Gastrocnemius medialis (tissue), 4 donors: Measurements from ENCODE around the gene KLHL35. TPM values are rescaled to one million over a fixed set of nuclear protein-coding genes. Genes with fewer than 3 reads are reported as not detected.

Experiments
- ATAC-seq, 2 donors: fragments of 150-250 bp; one replicate each; pipeline ENCODE4 v1.9.1; 2016
- DNase-seq, 2 donors: peaks; one replicate each; pipeline ENCODE4 v3.0.0-alpha.2; 2019
- H3K27ac ChIP-seq, 4 donors: fragments of 200-600 bp; sonication (generic); 1 replicate in 1 of 4; 2 replicates in 3 of 4; pipeline ENCODE4 v1.5.1; 2016 to 2018; ENCODE audit warnings: mild to moderate bottlenecking in 2 of 4, moderate library complexity in 1 of 4
- H3K27me3 ChIP-seq, 3 donors: fragments of 200-600 bp; sonication (generic) in 2 of 3; 1 replicate in 1 of 3; 2 replicates in 2 of 3; pipeline versions ENCODE4 v1.5.1 to v1.6.0; 2016 to 2019; ENCODE audit warnings: mild to moderate bottlenecking in 1 of 3, moderate library complexity in 1 of 3
- H3K36me3 ChIP-seq, 2 donors: fragments of 200-600 bp; sonication (generic) in 1 of 2; one replicate each; pipeline ENCODE4 v1.5.1; 2017 to 2018
- H3K4me1 ChIP-seq, 2 donors: fragments of 200-600 bp; sonication (generic) in 1 of 2; one replicate each; pipeline ENCODE4 v1.5.1; 2016 to 2017; ENCODE audit warnings: mild to moderate bottlenecking in 2 of 2
- H3K4me3 ChIP-seq, 4 donors: fragments of 200-600 bp; sonication (generic) in 3 of 4; 1 replicate in 1 of 4; 2 replicates in 3 of 4; pipeline ENCODE4 v1.5.1; 2016 to 2019; ENCODE audit warnings: mild to moderate bottlenecking in 2 of 4
- H3K9me3 ChIP-seq, 3 donors: fragments of 200-600 bp; sonication (generic) in 2 of 3; 1 replicate in 1 of 3; 2 replicates in 2 of 3; pipeline ENCODE4 v1.5.1; 2016 to 2019
- CTCF ChIP-seq, 5 experiments: fragments of 450-650 bp in 3 of 5; fragments of 200-600 bp in 2 of 5; sonication (generic) in 2 of 5; IDR thresholded peaks in 4 of 5; conservative IDR thresholded peaks in 1 of 5; 1 replicate in 4 of 5; 2 replicates in 1 of 5; pipeline ENCODE4 v1.5.1; 2016 to 2019; ENCODE audit warnings: antibody characterized with exemption in 5 of 5, mild to moderate bottlenecking in 3 of 5, moderate library complexity in 3 of 5
- POLR2A ChIP-seq, 2 donors: fragments of 450-650 bp; IDR thresholded peaks; one replicate each; pipeline ENCODE4 v1.6.1; 2017; ENCODE audit warnings: antibody characterized with exemption in 2 of 2, mild to moderate bottlenecking in 2 of 2, moderate library complexity in 2 of 2
- in situ Hi-C, 4 donors: fragments of 200-750 bp; cut with MboI; loops; one replicate each; pipeline versions ENCODE4 v1.15.0 to v1.8.0; 2017; ENCODE audit warnings: low sequenced_read_pairs in 4 of 4
- intact Hi-C: fragments of 100-400 bp; cut with DNase I; formaldehyde crosslinking; loops from one replicate; pipeline ENCODE4 v1.15.1; 2023; ENCODE audit warnings: low total_unique reads
- total RNA-seq, 4 donors: library from RNA; depleted of rRNA; stranded (reverse); fragments of >200 nt; gene quantifications; one replicate each; pipeline versions ENCODE4 v1.1.0 to v1.2.3, GENCODE V29; 2016

KLHL35 gene
- total RNA-seq, 4 donors from 2014 or later = 0.53 to 1.8 (median 1.0) TPM; not detected in 1

DNA sequence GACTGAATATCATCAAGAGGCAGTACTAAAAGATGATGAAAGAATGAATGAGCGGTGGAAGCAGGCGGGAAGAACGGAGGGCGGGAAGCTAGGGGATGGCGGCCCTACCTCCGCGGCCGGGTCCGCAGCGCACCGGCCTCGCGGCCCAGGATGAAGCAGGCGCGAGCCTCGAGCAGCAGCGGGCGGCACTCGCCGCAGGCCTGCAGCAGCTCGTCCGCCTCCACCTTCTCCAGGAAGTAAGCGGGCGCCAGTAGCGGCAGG lies 3.4 kb downstream of the KLHL35 start:
- intact Hi-C loops (no loop called here), in situ Hi-C loops (no loop called here)
- Histone ChIP-seq H3K27me3 (peaks cover 40 to 49% (median 40%) of the 10 kb centered on the region in 3 donors), H3K4me3 (peak overlapping the region in 2 of 4 donors; percentile 26 to 36), H3K27ac (no peak overlapping the region), H3K36me3 (no peaks in the 10 kb centered on the region), H3K9me3 (no peaks in the 10 kb centered on the region), H3K4me1 (peaks cover 5 to 7% of the 10 kb centered on the region in 2 donors)
- DNase-seq (no peak), ATAC-seq (no peak)
- no peak for TF ChIP-seq CTCF (IDR thresholded peaks at IDR 0.05 in 4 of 5, conservative IDR thresholded peaks at IDR 0.05 in 1 of 5)
- no peak for TF ChIP-seq POLR2A (IDR thresholded peaks at IDR 0.05)

- peaks cover 5 to 7% of the 10 kb centered on the region in 2 donors for H3K4me1 ChIP-seq
- in situ Hi-C loops = no loop called here
- no peaks in the 10 kb centered on the region for H3K9me3 ChIP-seq
- H3K36me3 ChIP-seq = no peaks in the 10 kb centered on the region
- intact Hi-C loops = no loop called here
- peaks cover 40 to 49% (median 40%) of the 10 kb centered on the region in 3 donors for H3K27me3 ChIP-seq
- DNase-seq = no peak
- ATAC-seq = no peak
- peak overlapping the region in 2 of 4 donors; percentile 50 to 58 for H3K4me3 ChIP-seq
- no peak overlapping the region for H3K27ac ChIP-seq
- TF ChIP-seq POLR2A (IDR thresholded peaks at IDR 0.05) (no peak), CTCF (IDR thresholded peaks at IDR 0.05 in 4 of 5, conservative IDR thresholded peaks at IDR 0.05 in 1 of 5) (no peak)
These were observed 3.9 kb downstream of the KLHL35 start for GRCh38 chr11:75428989-75429640.

- peak; percentile 91 to 92 for DNase-seq
- H3K27me3 ChIP-seq = peaks cover 40 to 44% (median 40%) of the 10 kb centered on the region in 3 donors
- H3K9me3 ChIP-seq = no peaks in the 10 kb centered on the region
- intact Hi-C loops = no loop called here
- peaks cover 5 to 7% of the 10 kb centered on the region in 2 donors for H3K4me1 ChIP-seq
- TF ChIP-seq POLR2A (IDR thresholded peaks at IDR 0.05) = peak in 1 of 2 donors; percentile 46
- TF ChIP-seq CTCF (IDR thresholded peaks at IDR 0.05 in 4 of 5, conservative IDR thresholded peaks at IDR 0.05 in 1 of 5) = no peak
- H3K36me3 ChIP-seq = no peaks in the 10 kb centered on the region
- peak; percentile 94 to 98 for ATAC-seq
- H3K27ac ChIP-seq = no peak overlapping the region
- peak overlapping the region; percentile 36 to 58 (median 49) for H3K4me3 ChIP-seq
- in situ Hi-C loops = no loop called here
These were observed 4.7 kb downstream of the KLHL35 start for GRCh38 chr11:75428281-75428724.

- DNase-seq (no peak), ATAC-seq (no peak)
- Histone ChIP-seq H3K36me3 (no peaks in the 10 kb centered on the region), H3K4me3 (no peak overlapping the region), H3K9me3 (no peaks in the 10 kb centered on the region), H3K27me3 (peaks cover 29 to 35% (median 30%) of the 10 kb centered on the region in 3 donors), H3K27ac (no peak overlapping the region), H3K4me1 (peaks cover 5 to 7% of the 10 kb centered on the region in 2 donors)
- in situ Hi-C loops = no loop called here
- intact Hi-C loops = no loop called here
- TF ChIP-seq POLR2A (IDR thresholded peaks at IDR 0.05) = no peak
- TF ChIP-seq CTCF (IDR thresholded peaks at IDR 0.05 in 4 of 5, conservative IDR thresholded peaks at IDR 0.05 in 1 of 5) = no peak
These were observed 5.8 kb downstream of the KLHL35 start for GRCh38 chr11:75427181-75427580.

GRCh38 chr11:75426720-75427086 lies 6.3 kb downstream of the KLHL35 start:
- Histone ChIP-seq H3K36me3 (no peaks in the 10 kb centered on the region), H3K9me3 (no peaks in the 10 kb centered on the region), H3K27ac (no peak overlapping the region), H3K4me3 (no peak overlapping the region), H3K27me3 (peaks cover 24 to 30% (median 25%) of the 10 kb centered on the region in 3 donors), H3K4me1 (peaks cover 5 to 7% of the 10 kb centered on the region in 2 donors)
- ATAC-seq = no peak
- TF ChIP-seq POLR2A (IDR thresholded peaks at IDR 0.05) (no peak), CTCF (IDR thresholded peaks at IDR 0.05 in 4 of 5, conservative IDR thresholded peaks at IDR 0.05 in 1 of 5) (no peak)
- no peak for DNase-seq
- in situ Hi-C loops = no loop called here
- intact Hi-C loops = no loop called here
